Caco-2 (cell line): ENCODE results near the gene SLC1A1. TPM values are rescaled to one million over a fixed set of nuclear protein-coding genes. Genes with fewer than 3 reads are reported as not detected.
A peak's percentile ranks its signal among the peaks of the same experiment; 100 is the strongest.

Experiments used
- BruUV-seq: library from RNA; stranded (reverse); fragments of 400-500 nt; replicated peaks from 2 replicates; lab custom pipeline; 2021; lab: Mats Ljungman, UMichigan
- CTCF ChIA-PET: fragments of 300-600 bp; sonication (Branson Sonifier 250); formaldehyde crosslinking; loops from one replicate; lab custom pipeline; 2022; ENCODE audit warnings: antibody characterized with exemption; lab: Charles Lee
- POLR2A ChIA-PET: fragments of 300-600 bp; sonication (Branson Sonifier 250); formaldehyde crosslinking; loops from one replicate; lab custom pipeline; 2022; ENCODE audit warnings: antibody characterized with exemption; lab: Charles Lee
- DNase-seq, 2 experiments: peaks; one replicate each; pipeline versions ENCODE4 v3.0.0 to v3.0.0-alpha.2; 2020 to 2022
- H3K27me3 ChIP-seq: replicated peaks from 2 replicates; pipeline ENCODE4 v1.6.0; 2011; ENCODE audit warnings: low read length; ENCODE audit not compliant: control insufficient read depth, insufficient read depth
- H3K36me3 ChIP-seq: 2 replicates; pipeline ENCODE4 v1.5.1; 2011; ENCODE audit warnings: low read length; ENCODE audit not compliant: control insufficient read depth, insufficient read depth
- H3K4me1 ChIP-seq: fragments of 250-450 bp; sonication (Bioruptor Pico); 2 replicates; pipeline ENCODE4 v1.5.1; 2020; ENCODE audit warnings: mild to moderate bottlenecking
- H3K4me3 ChIP-seq: 2 replicates; pipeline ENCODE4 v1.5.1; 2011; ENCODE audit warnings: low read depth, mild to moderate bottlenecking, control low read depth, low read length
- H3K9me3 ChIP-seq: fragments of 250-450 bp; sonication (Bioruptor Pico); 2 replicates; pipeline ENCODE4 v1.5.1; 2020; ENCODE audit warnings: mild to moderate bottlenecking, moderate library complexity
- H3K27ac Mint-ChIP-seq: one replicate; pipeline ENCODE4 v1.8.0; 2022; ENCODE audit warnings: mixed read lengths; ENCODE audit not compliant: unreplicated experiment
- H3K27me3 Mint-ChIP-seq: one replicate; pipeline ENCODE4 v1.8.0; 2022; ENCODE audit warnings: mixed read lengths; ENCODE audit not compliant: insufficient read depth, unreplicated experiment
- H3K36me3 Mint-ChIP-seq: one replicate; pipeline ENCODE4 v1.8.0; 2022; ENCODE audit warnings: mild to moderate bottlenecking, mixed read lengths; ENCODE audit not compliant: insufficient read depth, unreplicated experiment
- H3K4me1 Mint-ChIP-seq: one replicate; pipeline ENCODE4 v1.8.0; 2022; ENCODE audit warnings: low read depth, mixed read lengths; ENCODE audit not compliant: unreplicated experiment
- H3K4me3 Mint-ChIP-seq: one replicate; pipeline ENCODE4 v1.8.0; 2022; ENCODE audit warnings: mild to moderate bottlenecking, moderate library complexity, mixed read lengths; ENCODE audit not compliant: unreplicated experiment
- H3K9me3 Mint-ChIP-seq: one replicate; pipeline ENCODE4 v1.8.0; 2022; ENCODE audit warnings: mixed read lengths; ENCODE audit not compliant: unreplicated experiment
- CTCF ChIP-seq, 2 experiments: fragments of 200-600 bp in 1 of 2; IDR thresholded peaks; 1 replicate in 1 of 2; 2 replicates in 1 of 2; pipeline versions ENCODE4 v1.5.1 to v1.8.0; 2011 to 2022; ENCODE audit warnings: antibody characterized with exemption in 1 of 2, control low read depth in 1 of 2, inconsistent platforms in 1 of 2, low read depth in 1 of 2, low read length in 1 of 2, mild to moderate bottlenecking in 1 of 2, moderate library complexity in 1 of 2; ENCODE audit not compliant: insufficient read depth in 1 of 2, severe bottlenecking in 1 of 2, unreplicated experiment in 1 of 2
- intact Hi-C: fragments of 100-400 bp; cut with micrococcal nuclease; formaldehyde crosslinking; loops from one replicate; pipeline ENCODE4 v1.10.0; 2022; ENCODE audit not compliant: unreplicated experiment
- total RNA-seq: library from RNA; stranded (reverse); gene quantifications from 2 replicates; pipeline ENCODE4 v1.2.3, GENCODE V29; 2022

SLC1A1 gene
- total RNA-seq, 1 experiment from 2014 or later, result 53.1 TPM

GRCh38 chr9:4465910-4466309, 24.4 kb upstream of the SLC1A1 start:
- Mint-ChIP-seq H3K36me3 (no peaks in the 10 kb centered on the region), H3K4me1 (no peaks in the 10 kb centered on the region)

GRCh38 chr9:4475301-4475700, 15.0 kb upstream of the SLC1A1 start:
- CTCF ChIA-PET, result no interaction called here
- BruUV-seq, result no TSS peak
- no peaks in the 10 kb centered on the region for H3K9me3 ChIP-seq
- Mint-ChIP-seq H3K27ac (no peak overlapping the region), H3K27me3 (no peaks in the 10 kb centered on the region), H3K4me3 (no peak overlapping the region), H3K9me3 (no peaks in the 10 kb centered on the region), H3K36me3 (no peaks in the 10 kb centered on the region), H3K4me1 (no peaks in the 10 kb centered on the region)
- intact Hi-C loops, result no loop called here
- H3K27me3 ChIP-seq, result no peaks in the 10 kb centered on the region
- H3K4me1 ChIP-seq, result no peaks in the 10 kb centered on the region
- no peak for TF ChIP-seq CTCF (IDR thresholded peaks at IDR 0.05; ENCODE audit: insufficient read depth in 1 of 2, low read depth in 1 of 2, low read length in 1 of 2, severe bottlenecking in 1 of 2, unreplicated experiment in 1 of 2)
- no peak for DNase-seq
- H3K4me3 ChIP-seq, result no peak overlapping the region
- POLR2A ChIA-PET, result interaction anchor here (0.5 kb wide), 1 partner anchor 22 kb away, joined by 3 read pairs; no protein-coding TSS in a partner anchor
- H3K36me3 ChIP-seq, result no peaks in the 10 kb centered on the region

More at GRCh38 chr9:4465910-4466309, 24.4 kb upstream of the SLC1A1 start:
- Histone ChIP-seq H3K36me3 (no peaks in the 10 kb centered on the region), H3K4me1 (no peaks in the 10 kb centered on the region), H3K27me3 (no peaks in the 10 kb centered on the region), H3K4me3 (no peak overlapping the region), H3K9me3 (no peaks in the 10 kb centered on the region)
- H3K27me3 Mint-ChIP-seq, result no peaks in the 10 kb centered on the region
- no peaks in the 10 kb centered on the region for H3K9me3 Mint-ChIP-seq
- CTCF ChIA-PET, result no interaction called here
- intact Hi-C loops, result no loop called here
- no peak overlapping the region for H3K27ac Mint-ChIP-seq
- TF ChIP-seq CTCF (IDR thresholded peaks at IDR 0.05; ENCODE audit: insufficient read depth in 1 of 2, low read depth in 1 of 2, low read length in 1 of 2, severe bottlenecking in 1 of 2, unreplicated experiment in 1 of 2), result no peak
- no peak for DNase-seq
- BruUV-seq, result no TSS peak
- H3K4me3 Mint-ChIP-seq, result no peak overlapping the region
- POLR2A ChIA-PET, result no interaction called here

GRCh38 chr9:4486176-4486575, 4.1 kb upstream of the SLC1A1 start:
- CTCF ChIA-PET, result no interaction called here
- peak in 1 of 2 experiments; percentile 54 for DNase-seq
- Histone ChIP-seq H3K27me3 (no peaks in the 10 kb centered on the region), H3K9me3 (no peaks in the 10 kb centered on the region), H3K4me3 (no peak overlapping the region), H3K4me1 (peaks cover 19% of the 10 kb centered on the region), H3K36me3 (no peaks in the 10 kb centered on the region)
- POLR2A ChIA-PET, result interaction anchor here (0.7 kb wide), 1 partner anchor 53 kb away, joined by 3 read pairs; no protein-coding TSS in a partner anchor
- intact Hi-C loops, result loop anchor here (1.0 kb wide), 2 partner anchors 22 to 68 kb away; no protein-coding TSS in a partner anchor
- Mint-ChIP-seq H3K27me3 (no peaks in the 10 kb centered on the region), H3K9me3 (no peaks in the 10 kb centered on the region), H3K4me1 (peaks cover 15% of the 10 kb centered on the region), H3K36me3 (peaks cover 10% of the 10 kb centered on the region), H3K4me3 (peak overlapping the region; percentile 29), H3K27ac (peak overlapping the region; percentile 17)
- no TSS peak for BruUV-seq
- TF ChIP-seq CTCF (IDR thresholded peaks at IDR 0.05; ENCODE audit: insufficient read depth in 1 of 2, low read depth in 1 of 2, low read length in 1 of 2, severe bottlenecking in 1 of 2, unreplicated experiment in 1 of 2), result no peak
